H9 (cell line): ENCODE measurements around the gene URI1. TPM values are rescaled to one million over a fixed set of nuclear protein-coding genes. Genes with fewer than 3 reads are reported as not detected.

Experiments used
- DNase-seq: peaks from one replicate; pipeline ENCODE4 v3.0.0-alpha.2; 2017
- H2AFZ ChIP-seq: one replicate; pipeline ENCODE4 v1.6.1; 2013; ENCODE audit warnings: mild to moderate bottlenecking, low read length, control low read depth, moderate library complexity
- H2AK5ac ChIP-seq: 2 replicates; pipeline ENCODE4 v1.6.1; 2013; ENCODE audit warnings: low read length, control low read depth, mixed read lengths; ENCODE audit not compliant: insufficient read length
- H2BK120ac ChIP-seq: one replicate; pipeline ENCODE4 v1.6.1; 2013; ENCODE audit warnings: low read depth, mild to moderate bottlenecking, low read length, control low read depth, inconsistent platforms; ENCODE audit not compliant: poor library complexity, severe bottlenecking
- H2BK12ac ChIP-seq: 2 replicates; pipeline ENCODE4 v1.6.1; 2013; ENCODE audit warnings: low read length, control low read depth, mixed read lengths, low read depth; ENCODE audit not compliant: insufficient read length
- H2BK15ac ChIP-seq: 2 replicates; pipeline ENCODE4 v1.6.1; 2013; ENCODE audit warnings: low read depth, low read length, control low read depth
- H2BK20ac ChIP-seq: one replicate; pipeline ENCODE4 v1.6.1; 2013; ENCODE audit warnings: low read depth, mild to moderate bottlenecking, low read length, control low read depth, inconsistent platforms; ENCODE audit not compliant: poor library complexity, severe bottlenecking
- H2BK5ac ChIP-seq: 2 replicates; pipeline ENCODE4 v1.6.1; 2013; ENCODE audit warnings: low read length, control low read depth, mixed read lengths; ENCODE audit not compliant: insufficient read length
- H3K14ac ChIP-seq: 2 replicates; pipeline ENCODE4 v1.6.1; 2013; ENCODE audit warnings: low read length, control low read depth; ENCODE audit not compliant: insufficient read depth
- H3K18ac ChIP-seq: 2 replicates; pipeline ENCODE4 v1.6.1; 2013; ENCODE audit warnings: low read depth, mild to moderate bottlenecking, mixed read lengths, low read length, control low read depth; ENCODE audit not compliant: insufficient read length
- H3K23ac ChIP-seq: 2 replicates; pipeline ENCODE4 v1.6.1; 2013; ENCODE audit warnings: low read length, control low read depth, mixed read lengths, low read depth; ENCODE audit not compliant: insufficient read length
- H3K23me2 ChIP-seq: 2 replicates; pipeline ENCODE4 v1.6.1; 2013; ENCODE audit warnings: low read depth, mild to moderate bottlenecking, mixed read lengths, low read length, control low read depth; ENCODE audit not compliant: insufficient read length, poor library complexity, severe bottlenecking
- H3K27ac ChIP-seq: 2 replicates; pipeline ENCODE4 v1.5.1; 2013; ENCODE audit warnings: low read length, control low read depth, mixed read lengths, low read depth; ENCODE audit not compliant: insufficient read length
- H3K27me3 ChIP-seq: 2 replicates; pipeline ENCODE4 v1.6.1; 2013; ENCODE audit warnings: low read length, control low read depth, inconsistent platforms; ENCODE audit not compliant: insufficient read depth
- H3K4ac ChIP-seq: 2 replicates; pipeline ENCODE4 v1.6.1; 2013; ENCODE audit warnings: low read depth, mild to moderate bottlenecking, control low read depth, inconsistent platforms, low read length, moderate library complexity
- H3K4me1 ChIP-seq: 2 replicates; pipeline ENCODE4 v1.6.1; 2013; ENCODE audit warnings: low read length, control low read depth, inconsistent platforms; ENCODE audit not compliant: insufficient read depth
- H3K4me2 ChIP-seq: 2 replicates; pipeline ENCODE4 v1.6.1; 2013; ENCODE audit warnings: low read length, control low read depth, mixed read lengths; ENCODE audit not compliant: insufficient read length, insufficient read depth
- H3K56ac ChIP-seq: 2 replicates; pipeline ENCODE4 v1.6.1; 2013; ENCODE audit warnings: low read depth, mild to moderate bottlenecking, mixed read lengths, low read length, control low read depth; ENCODE audit not compliant: insufficient read length
- H3K79me1 ChIP-seq: 2 replicates; pipeline ENCODE4 v1.6.1; 2013; ENCODE audit warnings: low read depth, mild to moderate bottlenecking, moderate library complexity, low read length, control low read depth, inconsistent platforms; ENCODE audit not compliant: insufficient read depth, poor library complexity, severe bottlenecking
- H3K79me2 ChIP-seq: 2 replicates; pipeline ENCODE4 v1.6.1; 2013; ENCODE audit warnings: low read length, control low read depth, inconsistent platforms; ENCODE audit not compliant: insufficient read depth
- H3K9ac ChIP-seq: 2 replicates; pipeline ENCODE4 v1.6.1; 2013; ENCODE audit warnings: low read length, control low read depth, mixed read lengths; ENCODE audit not compliant: insufficient read length; ENCODE audit errors: extremely low read depth
- H3K9me3 ChIP-seq: one replicate; pipeline ENCODE4 v1.6.1; 2013; ENCODE audit warnings: low read depth, low read length, inconsistent platforms; ENCODE audit not compliant: control insufficient read depth
- H3T11ph ChIP-seq: one replicate; pipeline ENCODE4 v1.6.1; 2013; ENCODE audit warnings: mild to moderate bottlenecking, low read length, control low read depth, inconsistent platforms
- H4K20me1 ChIP-seq: one replicate; pipeline ENCODE4 v1.6.1; 2013; ENCODE audit not compliant: control insufficient read depth, insufficient read length, insufficient read depth
- H4K5ac ChIP-seq: 2 replicates; pipeline ENCODE4 v1.6.1; 2013; ENCODE audit warnings: low read depth, mild to moderate bottlenecking, mixed read lengths, low read length, control low read depth; ENCODE audit not compliant: insufficient read length
- H4K8ac ChIP-seq: replicated peaks from 2 replicates; pipeline ENCODE4 v1.6.1; 2013; ENCODE audit warnings: low read length, control low read depth, mixed read lengths, low read depth; ENCODE audit not compliant: insufficient read length
- H4K91ac ChIP-seq: 2 replicates; pipeline ENCODE4 v1.6.1; 2013; ENCODE audit warnings: low read depth, mild to moderate bottlenecking, moderate library complexity, mixed read lengths, low read length, control low read depth; ENCODE audit not compliant: insufficient read length
- H3K27ac Mint-ChIP-seq, 3 experiments: 2 replicates in 2 of 3; 3 replicates in 1 of 3; pipeline ENCODE4 v1.8.0; 2020 to 2021; ENCODE audit warnings: mixed read lengths in 3 of 3, mild to moderate bottlenecking in 1 of 3, moderate library complexity in 1 of 3
- H3K27me3 Mint-ChIP-seq: 2 replicates; pipeline ENCODE4 v1.8.0; 2021; ENCODE audit warnings: low read depth, mild to moderate bottlenecking, moderate library complexity, mixed read lengths
- H3K36me3 Mint-ChIP-seq, 3 experiments: 2 replicates in 2 of 3; 3 replicates in 1 of 3; pipeline ENCODE4 v1.8.0; 2020 to 2021; ENCODE audit warnings: low read depth in 3 of 3, mixed read lengths in 3 of 3; ENCODE audit not compliant: insufficient read depth in 1 of 3
- H3K4me1 Mint-ChIP-seq, 2 experiments: 2 replicates each; pipeline ENCODE4 v1.8.0; 2020; ENCODE audit warnings: mixed read lengths in 2 of 2
- H3K4me3 Mint-ChIP-seq, 2 experiments: 2 replicates in 1 of 2; 3 replicates in 1 of 2; pipeline ENCODE4 v1.8.0; 2020 to 2021; ENCODE audit warnings: mild to moderate bottlenecking in 2 of 2, mixed read lengths in 2 of 2, moderate library complexity in 1 of 2
- H3K9me3 Mint-ChIP-seq, 2 experiments: 2 replicates in 1 of 2; 3 replicates in 1 of 2; pipeline ENCODE4 v1.8.0; 2020; ENCODE audit warnings: mild to moderate bottlenecking in 2 of 2, mixed read lengths in 2 of 2, moderate library complexity in 1 of 2
- CTCF ChIP-seq: fragments of 200-600 bp; sonication (generic); conservative IDR thresholded peaks from 3 replicates; pipeline ENCODE4 v1.8.0; 2021; ENCODE audit warnings: antibody characterized with exemption, mild to moderate bottlenecking
- WGBS: extraction: QIAGEN DNeasy Blood & Tissue Kit; methylation state at CpG from one replicate; pipeline ENCODE4 v1.1.7; 2013; ENCODE audit warnings: missing lambda C conversion rate, low lambda C conversion rate, mixed read lengths; ENCODE audit not compliant: insufficient read length; ENCODE audit errors: extremely low coverage; 5-methylcytosine and 5-hydroxymethylcytosine counted together
- total RNA-seq: library from RNA; stranded (reverse); gene quantifications from 2 replicates; pipeline ENCODE4 v1.2.1, GENCODE V29; 2021

Gene URI1
- total RNA-seq, 1 experiment from 2014 or later = 54.3 TPM

- Mint-ChIP-seq H3K9me3 (peaks cover 35 to 38% of the 10 kb centered on the region in 2 experiments), H3K4me3 (no peak overlapping the region), H3K27me3 (peaks cover 20% of the 10 kb centered on the region), H3K36me3 (peaks cover 0 to 14% (median 0%) of the 10 kb centered on the region in 3 experiments; a peak in 4 of 7 replicates), H3K27ac (no peak overlapping the region), H3K4me1 (no peaks in the 10 kb centered on the region)
- Histone ChIP-seq H3K9me3 (no peaks in the 10 kb centered on the region), H3K27ac (no peak overlapping the region), H2BK12ac (no peak overlapping the region), H4K91ac (no peak overlapping the region), H3K79me2 (no peaks in the 10 kb centered on the region), H3K79me1 (no peaks in the 10 kb centered on the region), H4K5ac (no peak overlapping the region), H3K9ac (no peak overlapping the region), H2BK120ac (no peak overlapping the region), H2BK15ac (no peak overlapping the region), H3K18ac (no peak overlapping the region), H3K23me2 (no peaks in the 10 kb centered on the region), H3K27me3 (no peaks in the 10 kb centered on the region), H3K23ac (no peak overlapping the region), H3K56ac (no peak overlapping the region), H4K8ac (no peak overlapping the region), H2AK5ac (no peak overlapping the region), H3K4me2 (no peak overlapping the region), H3K4ac (no peak overlapping the region), H2BK5ac (no peak overlapping the region), H3K14ac (no peak overlapping the region), H2BK20ac (no peak overlapping the region), H3K4me1 (no peaks in the 10 kb centered on the region), H2AFZ (no peak overlapping the region), H4K20me1 (no peaks in the 10 kb centered on the region), H3T11ph (no peak overlapping the region)
- no peak for DNase-seq
- WGBS = no CpG with 5 or more reads among the region's 1 CpG
- TF ChIP-seq CTCF = no peak
Measured at GRCh38 chr19:29934781-29935180, 7.3 kb upstream of the URI1 start.
